SKM-1 treated with dmso at 0.1 percent for 144 hours (cell line): Measurements from ENCODE around the gene SRC.
A peak's percentile ranks its signal among the peaks of the same experiment; 100 is the strongest.
"Not testable (repeated sequence)": the region's sequence is repeated elsewhere in the genome, so short reads cannot be mapped to it uniquely, and the experiment has no call there.

Experiments
- DNase-seq: peaks from one replicate; lab custom pipeline; 2025; ENCODE audit not compliant: unreplicated experiment; lab: John Stamatoyannopoulos, UW

Gene SRC

DNA sequence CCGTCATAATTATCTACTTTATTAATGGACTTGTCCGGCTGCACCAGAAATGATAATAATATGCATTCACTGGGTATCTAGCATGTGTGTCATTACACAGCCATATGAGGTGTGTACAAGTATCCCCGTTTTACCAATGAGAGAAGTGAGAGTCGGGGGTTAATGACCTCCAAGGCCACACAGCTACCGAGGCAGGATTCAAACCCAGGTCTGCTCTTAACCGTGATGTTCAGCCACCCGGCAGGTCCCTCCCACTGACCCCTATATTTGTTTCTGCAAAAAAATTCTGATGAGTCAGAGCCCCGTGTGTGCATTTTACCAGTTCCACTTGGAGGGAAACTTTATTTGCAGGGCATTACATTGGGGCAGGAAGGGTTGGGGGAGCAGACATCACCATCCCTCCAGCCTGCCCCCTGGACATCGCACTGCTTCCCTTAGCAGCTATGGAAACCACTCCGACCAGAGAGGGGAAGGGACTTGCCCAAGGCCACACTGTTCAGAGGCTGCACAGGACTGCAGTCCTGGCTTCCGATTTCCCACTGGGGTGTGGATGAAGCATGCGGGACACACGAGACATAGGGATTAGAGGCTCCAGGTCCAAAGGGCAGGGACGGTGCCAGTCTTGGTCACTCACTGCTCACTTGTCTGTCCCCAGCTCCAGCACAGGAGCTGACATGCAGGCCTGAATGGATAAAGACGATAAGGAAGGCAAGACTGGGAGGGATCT, 10.1 kb upstream of the SRC start:
- DNase-seq: no peak

DNA sequence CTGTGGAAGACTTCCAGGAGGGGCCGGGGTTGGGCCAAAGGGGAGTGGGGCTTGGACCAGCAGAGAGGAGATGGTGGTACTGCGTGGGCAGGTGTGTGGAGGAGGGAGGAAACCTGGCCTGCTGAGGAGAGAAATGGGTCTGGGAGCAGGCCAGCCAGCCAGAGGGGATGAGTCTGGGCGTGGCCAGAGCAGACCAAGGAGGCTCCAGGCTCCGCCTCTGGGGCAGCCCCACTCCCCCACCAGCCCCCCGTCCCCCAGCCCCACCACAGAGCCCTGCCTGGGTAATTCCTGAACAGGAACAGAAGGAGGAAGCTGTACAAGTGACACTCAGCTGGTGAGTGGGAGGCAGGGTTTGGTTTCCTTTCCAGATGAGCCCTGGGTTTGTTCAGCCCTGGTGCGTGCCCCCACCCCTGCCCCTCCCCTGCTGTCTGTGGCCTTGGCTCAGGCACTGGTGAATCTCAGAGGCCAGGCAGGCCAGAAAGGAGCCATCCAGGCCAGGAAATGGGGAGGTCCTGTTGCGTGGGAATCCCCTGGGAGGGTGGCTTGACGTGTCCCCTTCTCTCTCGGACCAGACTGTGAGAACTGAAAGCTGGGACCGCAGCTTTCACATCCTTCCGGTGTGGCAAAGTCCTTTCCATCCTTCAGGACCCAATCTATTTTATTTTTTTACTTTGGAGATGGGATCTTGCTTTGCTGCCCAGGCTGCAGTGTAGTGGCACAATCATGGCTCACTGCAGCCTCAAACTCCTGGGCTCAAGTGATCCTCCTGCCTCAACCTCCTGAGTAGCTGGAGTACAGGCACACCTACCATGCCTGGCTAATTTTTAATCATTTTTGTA, 9.4 kb upstream of the SRC start:
- DNase-seq: peak; percentile 72

GRCh38 chr20:37337208-37337991, 8.5 kb upstream of the SRC start:
- DNase-seq: no peak

GRCh38 chr20:37338380-37338779, 7.6 kb upstream of the SRC start:
- not testable (repeated sequence) for DNase-seq

DNA sequence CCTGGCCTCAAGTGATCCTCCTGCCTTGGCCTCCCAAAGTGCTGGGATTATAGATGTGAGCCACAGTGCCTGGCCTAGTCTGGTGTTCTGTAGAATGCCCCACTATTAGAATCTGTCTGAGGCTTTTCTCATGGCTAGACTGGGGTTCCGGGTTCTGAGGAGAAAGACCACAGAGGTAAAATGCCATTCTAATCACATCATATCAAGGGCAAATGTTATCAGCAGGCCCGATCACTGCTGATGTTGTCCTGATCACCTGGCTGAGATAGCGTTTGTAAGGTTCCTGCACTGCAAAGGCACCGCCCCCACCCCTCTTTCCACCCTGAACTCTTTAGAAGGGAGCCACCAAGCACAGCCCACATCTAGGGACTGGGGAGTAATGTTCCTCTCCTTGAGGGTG, 6.7 kb upstream of the SRC start:
- DNase-seq: no peak

DNA sequence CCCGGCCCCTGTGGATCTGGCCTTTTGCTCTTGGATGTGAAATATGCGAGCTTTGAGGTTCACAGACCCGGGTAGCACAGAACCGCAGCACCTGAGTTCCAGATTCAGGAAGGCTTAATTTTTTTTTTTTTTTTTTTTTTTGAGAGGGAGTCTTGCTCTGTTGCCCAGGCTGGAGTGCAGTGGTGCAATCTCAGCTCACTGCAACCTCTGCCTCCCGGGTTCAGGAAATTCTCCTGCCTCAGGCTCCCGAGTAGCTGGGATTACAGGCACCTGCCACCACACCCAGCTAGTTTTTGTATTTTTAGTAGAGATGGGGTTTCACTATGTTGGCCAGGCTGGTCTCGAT, 6.2 kb upstream of the SRC start:
- not testable (repeated sequence) for DNase-seq

DNA sequence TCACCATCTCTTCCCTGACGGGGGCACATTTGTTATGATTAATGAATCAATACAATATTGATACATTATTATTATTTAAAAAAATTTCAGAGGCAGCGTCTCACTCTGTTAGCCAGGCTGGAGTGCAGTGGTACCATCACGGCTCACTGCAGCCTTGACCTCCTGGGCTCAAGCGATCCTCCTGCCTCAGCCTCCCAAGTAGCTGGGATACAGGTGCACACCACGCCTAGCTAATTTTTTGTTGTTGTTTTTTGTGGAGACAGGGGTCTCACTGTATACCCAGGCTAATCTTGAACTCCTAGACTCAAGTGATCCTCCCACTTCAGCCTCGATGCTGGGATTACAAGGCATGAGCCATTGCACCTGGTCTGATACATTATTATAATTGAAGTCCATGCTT, 4.9 kb upstream of the SRC start:
- no peak for DNase-seq

- no peak for DNase-seq
Measured at GRCh38 chr20:37341632-37342031, 4.3 kb upstream of the SRC start.

- no peak for DNase-seq
Measured at GRCh38 chr20:37342231-37343177, 3.4 kb upstream of the SRC start.

GRCh38 chr20:37343212-37343993, 2.5 kb upstream of the SRC start:
- no peak for DNase-seq

DNA sequence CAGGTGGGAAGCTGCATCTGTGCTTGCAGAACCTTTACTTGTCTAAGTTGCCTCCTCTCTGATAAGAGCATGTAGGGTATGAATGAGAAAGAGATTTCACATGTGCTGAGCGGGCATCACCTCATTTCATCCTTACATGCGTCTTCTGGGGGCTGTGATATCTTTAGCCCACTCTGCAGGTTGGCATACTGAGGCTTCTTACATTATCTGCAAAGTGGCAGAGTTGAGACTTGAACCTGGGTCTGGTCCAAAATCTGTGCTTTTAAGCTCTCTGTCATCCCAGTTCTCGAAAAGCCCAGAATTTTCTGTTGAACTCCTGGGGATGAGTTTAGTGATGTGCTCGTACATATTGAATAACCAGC, 2.0 kb upstream of the SRC start:
- no peak for DNase-seq

DNA sequence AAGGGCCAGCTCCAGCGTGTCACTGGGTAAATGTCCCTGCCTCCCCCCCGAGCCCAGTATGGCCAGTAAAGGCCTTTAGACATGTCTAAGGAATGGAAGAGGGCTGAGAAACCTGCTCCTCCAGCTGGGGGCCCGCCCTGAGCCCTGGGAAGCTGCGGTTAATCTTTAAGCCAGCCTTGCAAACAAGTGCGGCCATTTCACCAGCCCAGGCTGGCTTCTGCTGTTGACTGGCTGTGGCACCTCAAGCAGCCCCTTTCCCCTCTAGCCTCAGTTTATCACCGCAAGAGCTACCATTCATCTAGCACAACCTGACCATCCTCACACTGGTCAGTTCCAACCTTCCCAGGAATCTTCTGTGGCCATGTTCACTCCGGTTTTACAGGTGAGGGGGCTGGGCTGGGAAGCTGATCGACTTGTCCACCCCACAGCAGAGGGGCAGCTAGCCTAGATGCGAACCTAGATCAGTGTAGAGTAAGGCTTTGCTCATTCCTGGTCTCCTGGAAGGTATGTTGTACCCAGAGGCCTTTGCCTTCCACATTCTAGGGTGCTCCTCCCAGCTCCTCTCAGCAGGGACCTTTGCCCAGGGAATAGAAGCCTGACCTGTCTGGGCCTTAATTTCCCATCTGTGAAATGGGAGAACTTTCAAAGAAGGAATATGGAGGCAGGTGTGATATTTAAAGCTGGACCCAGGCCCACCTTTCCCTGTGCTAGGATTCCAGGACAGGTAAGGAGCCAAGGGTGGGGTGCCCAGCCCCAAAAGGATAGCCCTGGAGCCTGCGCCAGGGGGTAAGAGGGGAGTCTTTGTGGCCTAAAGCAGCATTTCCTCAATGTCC, 1.2 kb upstream of the SRC start:
- DNase-seq: no peak

DNA sequence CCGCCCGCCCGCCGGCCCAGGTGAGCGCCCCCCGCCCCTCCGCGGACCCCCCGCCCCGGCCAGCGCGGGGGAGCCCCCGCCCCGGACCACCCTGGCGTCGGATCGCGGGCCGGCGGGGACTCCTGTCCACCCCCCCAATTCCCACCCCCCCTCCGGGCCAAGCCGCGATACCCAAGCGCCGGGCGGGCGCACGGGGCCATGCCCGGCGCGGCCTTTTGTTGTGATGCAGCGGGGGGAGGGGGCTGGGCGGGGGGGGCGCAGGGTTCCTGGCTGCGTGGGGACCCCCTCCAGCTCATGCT, 245 bp downstream of the SRC start:
- no peak for DNase-seq

DNA sequence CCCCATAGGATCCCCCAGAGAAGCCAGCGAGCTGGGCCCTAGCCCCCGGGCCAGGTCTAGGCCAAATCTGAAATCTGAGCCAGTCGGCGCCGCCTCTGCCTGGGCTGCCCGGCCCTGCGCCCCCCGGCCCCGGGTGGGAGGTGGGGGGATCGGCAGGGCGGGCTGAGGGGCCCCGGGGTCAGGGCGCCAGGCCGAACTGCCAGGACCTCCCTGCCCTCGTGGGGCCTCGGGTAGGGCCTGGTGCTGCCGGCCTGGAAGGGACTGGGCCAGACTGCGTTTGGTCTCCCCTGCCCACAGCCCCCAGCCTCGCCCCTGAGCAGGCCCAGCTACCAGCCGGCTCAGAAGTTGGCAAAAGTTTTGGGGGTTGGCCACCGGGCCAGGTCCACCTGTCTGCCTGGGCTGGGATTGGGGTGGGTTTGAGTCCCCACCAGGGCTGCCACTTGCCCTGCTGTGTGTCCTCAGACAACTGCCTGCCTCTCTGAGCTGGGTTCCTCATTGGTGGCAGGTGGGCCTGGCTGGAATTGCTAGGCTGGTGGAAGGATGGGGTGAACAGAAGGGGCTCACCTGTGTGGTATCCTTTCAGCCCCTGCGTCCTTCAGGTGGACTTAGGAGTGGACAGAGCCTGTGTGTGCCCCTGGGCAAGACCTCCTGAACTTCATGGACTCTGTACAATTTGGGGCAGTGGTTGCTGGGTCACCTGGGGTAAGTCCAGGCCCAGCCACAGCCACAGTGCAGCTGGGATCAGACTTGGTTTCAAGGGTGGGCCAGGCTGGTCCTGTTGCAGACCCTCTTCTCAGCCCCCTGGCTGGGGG, 801 bp downstream of the SRC start:
- no peak for DNase-seq

- no peak for DNase-seq
Measured at GRCh38 chr20:37347347-37347823, 1.4 kb downstream of the SRC start.

DNA sequence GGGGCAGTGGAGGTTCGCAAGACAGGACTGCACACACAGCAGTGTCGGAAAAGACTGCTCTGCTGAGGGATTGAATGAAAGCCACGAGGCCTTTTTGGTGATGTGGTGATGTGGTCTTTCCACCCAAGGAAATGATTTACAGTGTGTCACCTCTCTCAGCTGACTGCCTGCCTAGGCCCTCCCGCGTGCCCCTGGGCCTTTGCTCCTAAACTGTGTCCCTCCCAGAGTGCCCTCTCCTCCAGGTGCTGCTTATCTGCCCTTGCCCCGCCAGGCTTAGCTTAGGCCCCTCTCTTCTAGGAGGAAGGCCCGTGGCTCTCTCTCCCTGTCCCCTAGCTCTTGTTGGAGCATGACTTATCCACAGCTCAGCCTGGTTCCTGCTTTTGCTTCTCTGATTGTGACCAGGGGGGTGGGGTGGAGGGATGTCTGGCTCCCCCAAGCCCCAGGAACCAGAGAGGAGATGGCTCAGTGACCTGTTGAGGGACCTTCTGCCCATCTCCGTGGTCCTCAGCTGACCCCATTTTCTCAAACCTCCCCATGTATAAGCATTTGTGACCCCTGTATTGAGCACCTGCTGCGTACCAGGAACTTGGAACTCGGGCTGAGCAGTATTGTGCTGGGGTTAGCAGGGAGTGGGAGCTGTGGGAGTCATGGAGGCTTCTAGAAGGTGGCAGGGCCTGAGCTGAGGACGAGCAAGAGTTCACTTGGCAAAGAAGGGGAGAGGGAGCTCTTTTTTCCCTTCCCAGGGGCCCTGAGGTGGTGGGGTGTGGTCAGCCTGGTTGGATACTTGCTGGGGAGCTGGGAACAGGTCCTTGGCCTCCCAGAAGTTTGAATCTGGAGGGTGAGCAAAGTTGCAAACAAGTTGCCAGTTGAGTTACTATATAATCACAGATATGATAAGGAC, 2.2 kb downstream of the SRC start:
- peak; percentile 8 for DNase-seq

- DNase-seq: no peak
Measured at GRCh38 chr20:37348792-37349516, 3.0 kb downstream of the SRC start.
